NB4 (cell line): ENCODE data around the gene NEK1.

Experiments
- MYC ChIP-seq: IDR thresholded peaks from 2 replicates; pipeline ENCODE4 v1.6.1; 2011; ENCODE audit warnings: low read depth, low read length
- POLR2A ChIP-seq: IDR thresholded peaks from 2 replicates; pipeline ENCODE4 v1.6.1; 2011; ENCODE audit warnings: mild to moderate bottlenecking; ENCODE audit not compliant: insufficient read length; ENCODE audit errors: extremely low read depth
- TF ChIP-seq, protein P1 (sequence below): IDR thresholded peaks from one replicate; pipeline ENCODE4 v1.5.1; 2012; ENCODE audit warnings: low read depth, low read length
- TF ChIP-seq, protein P2 (sequence below): IDR thresholded peaks from 2 replicates; pipeline ENCODE4 v1.6.1; 2011; ENCODE audit warnings: low read depth, low read length

DNA sequence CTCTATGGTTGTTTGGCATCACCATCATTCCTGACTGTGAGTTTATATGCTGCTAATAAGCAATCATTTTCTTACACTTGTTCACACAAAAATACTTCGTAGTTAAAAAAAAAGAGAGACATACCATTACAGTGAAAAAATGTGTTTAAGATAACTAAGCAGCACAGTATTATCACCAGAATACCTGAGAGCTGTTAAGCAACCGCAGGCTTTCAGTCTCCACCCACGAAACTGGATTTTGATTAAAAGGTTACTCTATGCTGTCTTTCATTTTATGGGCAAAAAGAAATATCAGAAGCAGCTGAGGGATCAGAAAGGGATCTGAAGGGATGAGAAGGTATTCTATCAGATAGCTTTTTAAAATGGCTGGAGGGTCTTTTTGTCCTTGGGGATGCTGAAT, 148.3 kb downstream of the NEK1 start:
- no peak for TF ChIP-seq POLR2A
- TF ChIP-seq, protein P1, sequence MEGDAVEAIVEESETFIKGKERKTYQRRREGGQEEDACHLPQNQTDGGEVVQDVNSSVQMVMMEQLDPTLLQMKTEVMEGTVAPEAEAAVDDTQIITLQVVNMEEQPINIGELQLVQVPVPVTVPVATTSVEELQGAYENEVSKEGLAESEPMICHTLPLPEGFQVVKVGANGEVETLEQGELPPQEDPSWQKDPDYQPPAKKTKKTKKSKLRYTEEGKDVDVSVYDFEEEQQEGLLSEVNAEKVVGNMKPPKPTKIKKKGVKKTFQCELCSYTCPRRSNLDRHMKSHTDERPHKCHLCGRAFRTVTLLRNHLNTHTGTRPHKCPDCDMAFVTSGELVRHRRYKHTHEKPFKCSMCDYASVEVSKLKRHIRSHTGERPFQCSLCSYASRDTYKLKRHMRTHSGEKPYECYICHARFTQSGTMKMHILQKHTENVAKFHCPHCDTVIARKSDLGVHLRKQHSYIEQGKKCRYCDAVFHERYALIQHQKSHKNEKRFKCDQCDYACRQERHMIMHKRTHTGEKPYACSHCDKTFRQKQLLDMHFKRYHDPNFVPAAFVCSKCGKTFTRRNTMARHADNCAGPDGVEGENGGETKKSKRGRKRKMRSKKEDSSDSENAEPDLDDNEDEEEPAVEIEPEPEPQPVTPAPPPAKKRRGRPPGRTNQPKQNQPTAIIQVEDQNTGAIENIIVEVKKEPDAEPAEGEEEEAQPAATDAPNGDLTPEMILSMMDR = no peak
- TF ChIP-seq, protein P2, sequence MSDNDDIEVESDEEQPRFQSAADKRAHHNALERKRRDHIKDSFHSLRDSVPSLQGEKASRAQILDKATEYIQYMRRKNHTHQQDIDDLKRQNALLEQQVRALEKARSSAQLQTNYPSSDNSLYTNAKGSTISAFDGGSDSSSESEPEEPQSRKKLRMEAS = no peak
- no peak for TF ChIP-seq MYC
